Neural cell (in vitro differentiated cells): ENCODE data around the gene NT5E. TPM values are rescaled to one million over a fixed set of nuclear protein-coding genes. Genes with fewer than 3 reads are reported as not detected.

Experiments
- H2AFZ ChIP-seq: fragments of 200-600, 300-800 bp; sonication (generic), shearing (Covaris generic); 2 replicates; pipeline ENCODE4 v1.6.0; 2014; ENCODE audit warnings: low read depth, mild to moderate bottlenecking, antibody characterized with exemption, low read length, moderate library complexity
- H3F3A ChIP-seq: fragments of 200-600 bp; shearing (Covaris generic); 2 replicates; pipeline ENCODE4 v1.6.1; 2016; ENCODE audit warnings: mild to moderate bottlenecking, moderate library complexity, mixed read lengths, antibody characterized with exemption, low read length; ENCODE audit not compliant: insufficient read depth, poor library complexity, severe bottlenecking
- H3K27ac ChIP-seq: fragments of 200-600, 300-800 bp; sonication (generic), shearing (Covaris generic); 2 replicates; pipeline ENCODE4 v1.5.1; 2014; ENCODE audit warnings: mild to moderate bottlenecking, low read length, moderate library complexity
- H3K27me3 ChIP-seq: fragments of 300-800, 200-600 bp; sonication (generic), shearing (Covaris generic); 2 replicates; pipeline ENCODE4 v1.6.0; 2014; ENCODE audit warnings: mild to moderate bottlenecking, low read depth, low read length, moderate library complexity; ENCODE audit not compliant: insufficient read depth
- H3K36me3 ChIP-seq: fragments of 300-800, 200-600 bp; sonication (generic), shearing (Covaris generic); 2 replicates; pipeline ENCODE4 v1.5.1; 2014; ENCODE audit warnings: mild to moderate bottlenecking, antibody characterized with exemption, low read length, moderate library complexity; ENCODE audit not compliant: insufficient read depth
- H3K4me2 ChIP-seq: fragments of 300-800, 200-600 bp; sonication (generic), shearing (Covaris generic); 2 replicates; pipeline ENCODE4 v1.6.0; 2014; ENCODE audit warnings: mild to moderate bottlenecking, low read length
- H3K4me3 ChIP-seq: fragments of 300-800, 200-600 bp; sonication (generic), shearing (Covaris generic); 2 replicates; pipeline ENCODE4 v1.5.1; 2014; ENCODE audit warnings: mild to moderate bottlenecking, low read length, moderate library complexity
- H3K79me2 ChIP-seq: fragments of 200-600 bp; shearing (Covaris generic); replicated peaks from 2 replicates; pipeline ENCODE4 v1.6.0; 2014; ENCODE audit warnings: mild to moderate bottlenecking, low read length, moderate library complexity; ENCODE audit not compliant: insufficient read depth
- H3K9ac ChIP-seq: fragments of 300-800, 200-600 bp; sonication (generic), shearing (Covaris generic); 2 replicates; pipeline ENCODE4 v1.6.1; 2016; ENCODE audit warnings: mild to moderate bottlenecking, low read length, mixed read lengths
- H3K9me2 ChIP-seq: fragments of 200-600 bp; shearing (Covaris generic); 2 replicates; pipeline ENCODE4 v1.6.1; 2016; ENCODE audit warnings: mild to moderate bottlenecking, low read length, mixed read lengths; ENCODE audit not compliant: insufficient read depth
- H3K9me3 ChIP-seq: fragments of 200-600, 300-800 bp; sonication (generic), shearing (Covaris generic); 2 replicates; pipeline ENCODE4 v1.6.1; 2016; ENCODE audit warnings: mild to moderate bottlenecking, mixed run types, low read length, moderate library complexity, mixed read lengths
- H4K20me1 ChIP-seq: fragments of 200-600 bp; shearing (Covaris generic); 2 replicates; pipeline ENCODE4 v1.6.1; 2016; ENCODE audit warnings: mild to moderate bottlenecking, mixed run types; ENCODE audit not compliant: insufficient read depth
- CTCF ChIP-seq: fragments of 450-650 bp; IDR thresholded peaks from 2 replicates; pipeline ENCODE4 v1.5.1; 2014; ENCODE audit warnings: antibody characterized with exemption, mild to moderate bottlenecking, moderate library complexity; ENCODE audit not compliant: poor library complexity, severe bottlenecking
- EP300 ChIP-seq: fragments of 450-650 bp; conservative IDR thresholded peaks from 2 replicates; pipeline ENCODE4 v1.6.1; 2014; ENCODE audit warnings: antibody characterized with exemption, mild to moderate bottlenecking, moderate library complexity; ENCODE audit not compliant: poor library complexity, severe bottlenecking
- EZH2 ChIP-seq: fragments of 200-600, 300-800 bp; shearing (Covaris generic), sonication (generic); IDR thresholded peaks from 2 replicates; pipeline ENCODE4 v1.6.1; 2014; ENCODE audit warnings: antibody characterized with exemption, low read length, borderline replicate concordance, mild to moderate bottlenecking; ENCODE audit not compliant: insufficient read depth, poor library complexity, severe bottlenecking
- MXI1 ChIP-seq: fragments of 450-650 bp; conservative IDR thresholded peaks from 2 replicates; pipeline ENCODE4 v1.6.1; 2014; ENCODE audit warnings: antibody characterized with exemption, mild to moderate bottlenecking; ENCODE audit not compliant: poor library complexity, severe bottlenecking
- POLR2AphosphoS5 ChIP-seq: IDR thresholded peaks from 2 replicates; pipeline ENCODE4 v1.6.1; 2012
- RAD21 ChIP-seq: fragments of 450-650 bp; conservative IDR thresholded peaks from 2 replicates; pipeline ENCODE4 v1.6.1; 2014; ENCODE audit warnings: antibody characterized with exemption, mild to moderate bottlenecking, moderate library complexity
- SMC3 ChIP-seq: fragments of 450-650 bp; conservative IDR thresholded peaks from 2 replicates; pipeline ENCODE4 v1.6.1; 2014; ENCODE audit warnings: antibody characterized with exemption, mild to moderate bottlenecking, moderate library complexity; ENCODE audit not compliant: poor library complexity
- TAF1 ChIP-seq: IDR thresholded peaks from 2 replicates; pipeline ENCODE4 v1.6.1; 2012; ENCODE audit warnings: low read depth
- polyA plus RNA-seq: library from polyadenylated mRNA; depleted of rRNA; stranded (reverse); fragments of >200 nt; gene quantifications from 2 replicates; pipeline ENCODE4 v1.2.3, GENCODE V29; 2014
- TF ChIP-seq, protein P1 (sequence below): IDR thresholded peaks from 2 replicates; pipeline ENCODE4 v1.6.1; 2012; ENCODE audit warnings: borderline replicate concordance

The NT5E gene
- polyA plus RNA-seq, 1 donor from 2014 or later: not detected

- no peaks in the 10 kb centered on the region for H3F3A ChIP-seq
- H4K20me1 ChIP-seq: no peaks in the 10 kb centered on the region
- no peak overlapping the region for H2AFZ ChIP-seq
- no peak overlapping the region for H3K27ac ChIP-seq
- H3K4me2 ChIP-seq: no peak overlapping the region
- no peak for TF ChIP-seq POLR2AphosphoS5
- no peak for TF ChIP-seq RAD21
- TF ChIP-seq MXI1: no peak
- no peak overlapping the region for H3K4me3 ChIP-seq
- no peaks in the 10 kb centered on the region for H3K9me2 ChIP-seq
- H3K9me3 ChIP-seq: no peaks in the 10 kb centered on the region
- no peaks in the 10 kb centered on the region for H3K36me3 ChIP-seq
- H3K9ac ChIP-seq: no peak overlapping the region
- no peaks in the 10 kb centered on the region for H3K27me3 ChIP-seq
- no peaks in the 10 kb centered on the region for H3K79me2 ChIP-seq
These were observed 22.9 kb downstream of the NT5E start for GRCh38 chr6:85472744-85473143.

GRCh38 chr6:85473748-85474147 lies 23.9 kb downstream of the NT5E start:
- Histone ChIP-seq H3K4me2 (no peak overlapping the region), H3K27me3 (no peaks in the 10 kb centered on the region), H2AFZ (no peak overlapping the region), H4K20me1 (no peaks in the 10 kb centered on the region), H3K9me2 (no peaks in the 10 kb centered on the region), H3K27ac (no peak overlapping the region), H3K9ac (no peak overlapping the region), H3F3A (no peaks in the 10 kb centered on the region), H3K36me3 (no peaks in the 10 kb centered on the region), H3K79me2 (no peaks in the 10 kb centered on the region), H3K4me3 (no peak overlapping the region), H3K9me3 (no peaks in the 10 kb centered on the region)
- TF ChIP-seq MXI1 (no peak), POLR2AphosphoS5 (no peak), EP300 (no peak), EZH2 (no peak), SMC3 (no peak), RAD21 (no peak), CTCF (no peak), TAF1 (no peak)
- TF ChIP-seq, protein P1, sequence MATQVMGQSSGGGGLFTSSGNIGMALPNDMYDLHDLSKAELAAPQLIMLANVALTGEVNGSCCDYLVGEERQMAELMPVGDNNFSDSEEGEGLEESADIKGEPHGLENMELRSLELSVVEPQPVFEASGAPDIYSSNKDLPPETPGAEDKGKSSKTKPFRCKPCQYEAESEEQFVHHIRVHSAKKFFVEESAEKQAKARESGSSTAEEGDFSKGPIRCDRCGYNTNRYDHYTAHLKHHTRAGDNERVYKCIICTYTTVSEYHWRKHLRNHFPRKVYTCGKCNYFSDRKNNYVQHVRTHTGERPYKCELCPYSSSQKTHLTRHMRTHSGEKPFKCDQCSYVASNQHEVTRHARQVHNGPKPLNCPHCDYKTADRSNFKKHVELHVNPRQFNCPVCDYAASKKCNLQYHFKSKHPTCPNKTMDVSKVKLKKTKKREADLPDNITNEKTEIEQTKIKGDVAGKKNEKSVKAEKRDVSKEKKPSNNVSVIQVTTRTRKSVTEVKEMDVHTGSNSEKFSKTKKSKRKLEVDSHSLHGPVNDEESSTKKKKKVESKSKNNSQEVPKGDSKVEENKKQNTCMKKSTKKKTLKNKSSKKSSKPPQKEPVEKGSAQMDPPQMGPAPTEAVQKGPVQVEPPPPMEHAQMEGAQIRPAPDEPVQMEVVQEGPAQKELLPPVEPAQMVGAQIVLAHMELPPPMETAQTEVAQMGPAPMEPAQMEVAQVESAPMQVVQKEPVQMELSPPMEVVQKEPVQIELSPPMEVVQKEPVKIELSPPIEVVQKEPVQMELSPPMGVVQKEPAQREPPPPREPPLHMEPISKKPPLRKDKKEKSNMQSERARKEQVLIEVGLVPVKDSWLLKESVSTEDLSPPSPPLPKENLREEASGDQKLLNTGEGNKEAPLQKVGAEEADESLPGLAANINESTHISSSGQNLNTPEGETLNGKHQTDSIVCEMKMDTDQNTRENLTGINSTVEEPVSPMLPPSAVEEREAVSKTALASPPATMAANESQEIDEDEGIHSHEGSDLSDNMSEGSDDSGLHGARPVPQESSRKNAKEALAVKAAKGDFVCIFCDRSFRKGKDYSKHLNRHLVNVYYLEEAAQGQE: no peak

DNA sequence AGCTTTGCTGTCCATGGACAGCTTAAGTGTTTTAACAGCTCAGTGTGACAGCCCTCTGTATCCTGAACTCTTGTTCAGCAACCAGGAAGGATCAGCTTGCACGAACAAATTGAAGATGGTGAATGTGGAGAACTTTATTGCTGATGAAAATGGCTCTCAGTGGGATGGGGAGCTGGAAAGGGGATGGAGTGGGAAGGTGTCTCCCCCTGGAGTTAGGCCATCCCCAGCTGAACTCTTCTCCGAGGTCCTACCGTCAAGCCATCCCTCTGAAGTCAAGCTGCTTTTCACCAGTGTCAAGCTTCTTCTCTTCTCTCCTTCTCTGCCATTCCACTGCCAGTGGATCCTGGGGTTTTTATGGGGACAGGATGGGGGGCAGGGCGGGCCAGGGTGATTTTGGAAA lies 26.6 kb downstream of the NT5E start:
- no peaks in the 10 kb centered on the region for H4K20me1 ChIP-seq
- H2AFZ ChIP-seq: no peak overlapping the region
- no peak overlapping the region for H3K4me2 ChIP-seq
- H3K9me3 ChIP-seq: no peaks in the 10 kb centered on the region
- H3K9me2 ChIP-seq: no peaks in the 10 kb centered on the region
- H3K4me3 ChIP-seq: no peak overlapping the region
- H3K27me3 ChIP-seq: no peaks in the 10 kb centered on the region
- H3K79me2 ChIP-seq: no peaks in the 10 kb centered on the region
- no peaks in the 10 kb centered on the region for H3K36me3 ChIP-seq
- no peaks in the 10 kb centered on the region for H3F3A ChIP-seq
- no peak overlapping the region for H3K9ac ChIP-seq
- no peak for TF ChIP-seq EZH2
- no peak for TF ChIP-seq EP300
- TF ChIP-seq RAD21: no peak
- no peak for TF ChIP-seq CTCF
- TF ChIP-seq, protein P1: no peak
- no peak for TF ChIP-seq POLR2AphosphoS5
- TF ChIP-seq MXI1: no peak
- TF ChIP-seq SMC3: no peak
- no peak for TF ChIP-seq TAF1
- no peak overlapping the region for H3K27ac ChIP-seq
